NT2/D1 (cell line): ENCODE data around the gene ERC2.

ENCODE experiments used
- YY1 ChIP-seq: IDR thresholded peaks from 2 replicates; pipeline ENCODE4 v1.6.1; 2011; ENCODE audit not compliant: insufficient read length, insufficient read depth
- ZNF274 ChIP-seq: IDR thresholded peaks from 2 replicates; pipeline ENCODE4 v1.6.1; 2011; ENCODE audit warnings: mild to moderate bottlenecking, low read depth, low read length

DNA sequence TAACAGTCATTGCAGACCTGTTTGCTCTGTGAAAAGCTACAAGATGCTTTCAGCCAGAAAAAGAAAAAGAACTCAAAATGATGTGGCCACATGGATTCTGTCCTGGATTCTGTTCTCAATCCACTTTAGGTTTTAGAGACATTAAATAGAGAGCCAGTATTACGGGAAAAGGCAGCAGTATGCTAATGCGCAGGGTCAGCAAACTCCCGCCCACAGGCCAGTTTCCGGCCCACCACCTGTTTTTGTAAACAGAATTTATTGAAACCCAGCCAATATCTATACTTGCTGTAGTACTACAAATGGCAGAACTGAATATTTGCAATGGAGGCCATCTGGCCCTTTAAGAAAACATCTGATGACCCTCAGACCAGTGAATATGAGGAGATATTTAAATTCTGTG, 416.1 kb downstream of the ERC2 start:
- TF ChIP-seq YY1 (no peak), ZNF274 (no peak)
